ENCODE data around the gene MIAT. TPM values are rescaled to one million over a fixed set of nuclear protein-coding genes. Genes with fewer than 3 reads are reported as not detected.

The MIAT gene
- total and polyA plus RNA-seq, 9 of the 15 experiments (the other 6 are each of a cell fraction or from before 2014, with no cell fraction given): 0.03 to 0.93 (median 0.34) TPM

GRCh38 chr22:26672590-26673468 lies 15.4 kb downstream of the MIAT start (continued):
- TF ChIP-seq ARID4B (CRISPR knock-in tag; IDR thresholded peaks at IDR 0.05) (peak; percentile 69), ZBTB26 (CRISPR knock-in tag; IDR thresholded peaks at IDR 0.05) (no peak), FOXO4 (CRISPR knock-in tag; IDR thresholded peaks at IDR 0.05) (no peak), CXXC5 (CRISPR knock-in tag; IDR thresholded peaks at IDR 0.05) (peak; percentile 63), MBD2 (IDR thresholded peaks at IDR 0.05; ENCODE audit: borderline replicate concordance, low read depth) (no peak), JUN (IDR thresholded peaks at IDR 0.05; ENCODE audit: borderline replicate concordance, low read depth, low read length) (no peak), JUN (CRISPR knock-in tag; IDR thresholded peaks at IDR 0.05; ENCODE audit: borderline replicate concordance) (no peak), KLF16 (IDR thresholded peaks at IDR 0.05) (no peak), ARNT (IDR thresholded peaks at IDR 0.05) (no peak), TARDBP (IDR thresholded peaks at IDR 0.05) (0 out of 2 replicates have a peak, but pooled peaks have one; percentile 15), DDX20 (tag; IDR thresholded peaks at IDR 0.05; ENCODE audit: low read depth) (no peak), DIDO1 (tag; IDR thresholded peaks at IDR 0.05; ENCODE audit: low read depth) (0 out of 2 replicates have a peak, but pooled peaks have one; percentile 22), ETV6 (IDR thresholded peaks at IDR 0.05; ENCODE audit: borderline replicate concordance in 1 of 2, low read depth in 2 of 2, low read length in 1 of 2) (peak; percentile 39; a peak in 1 of 4 replicates), ETV6 (CRISPR knock-in tag; IDR thresholded peaks at IDR 0.05; ENCODE audit: borderline replicate concordance) (no peak), POU5F1 (IDR thresholded peaks at IDR 0.05; ENCODE audit: borderline replicate concordance, low read depth, low read length, partially characterized antibody) (no peak), ZC3H4 (CRISPR knock-in tag; IDR thresholded peaks at IDR 0.05; ENCODE audit: borderline replicate concordance) (no peak), ELF4 (CRISPR knock-in tag; IDR thresholded peaks at IDR 0.05) (no peak), SMAD3 (CRISPR knock-in tag; conservative IDR thresholded peaks at IDR 0.05) (no peak), ZNF395 (CRISPR knock-in tag; IDR thresholded peaks at IDR 0.05) (no peak), SPI1 (IDR thresholded peaks at IDR 0.05; ENCODE audit: borderline replicate concordance, low read depth, low read length) (peak; percentile 30; the same call in 1 of the 2 replicates)
